Activated T-cell treated with anti-CD3 and anti-CD28 coated beads for 4 hours (primary cell): ENCODE results near the gene DGKA.
"Not testable (repeated sequence)": the region's sequence is repeated elsewhere in the genome, so short reads cannot be mapped to it uniquely, and the experiment has no call there.

Source experiments
- DNase-seq: peaks from one replicate; pipeline ENCODE4 v3.0.0-alpha.2; 2020

DGKA gene

GRCh38 chr12:55930771-55931316 is at the start of gene DGKA:
Gene DGKA, plus strand, starts transcription at chr12:55931162. Its CDS starts 5,342 bp downstream, at chr12:55936504.
- DNase-seq: peak; percentile 65

- DNase-seq: no peak
Measured at GRCh38 chr12:55885113-55885512, 45.8 kb upstream of the DGKA start.

- DNase-seq: no peak
Measured at GRCh38 chr12:55891310-55891709, 39.7 kb upstream of the DGKA start.

- no peak for DNase-seq
Measured at GRCh38 chr12:55893723-55894122, 37.2 kb upstream of the DGKA start.

GRCh38 chr12:55899082-55899481 is 31.9 kb upstream of the DGKA start:
- peak; percentile 21 for DNase-seq

GRCh38 chr12:55901881-55902490 is 29.0 kb upstream of the DGKA start:
- DNase-seq: no peak

GRCh38 chr12:55906056-55906455 is 24.9 kb upstream of the DGKA start:
- DNase-seq: no peak

- DNase-seq: no peak
Measured at GRCh38 chr12:55908726-55909512, 22.0 kb upstream of the DGKA start.

- DNase-seq: no peak
Measured at GRCh38 chr12:55909513-55909884, 21.5 kb upstream of the DGKA start.

GRCh38 chr12:55912908-55913307 is 18.1 kb upstream of the DGKA start:
- DNase-seq: no peak

GRCh38 chr12:55915482-55915859 is 15.5 kb upstream of the DGKA start:
- DNase-seq: no peak

GRCh38 chr12:55919032-55919431 is 11.9 kb upstream of the DGKA start:
- not testable (repeated sequence) for DNase-seq

- DNase-seq: no peak
Measured at GRCh38 chr12:55922126-55922525, 8.8 kb upstream of the DGKA start.

- DNase-seq: not testable (repeated sequence)
Measured at GRCh38 chr12:55923648-55924047, 7.3 kb upstream of the DGKA start.

GRCh38 chr12:55925371-55925770 is 5.6 kb upstream of the DGKA start:
- no peak for DNase-seq

GRCh38 chr12:55925870-55926737 is 4.9 kb upstream of the DGKA start:
- DNase-seq: no peak

GRCh38 chr12:55926738-55927587 is 4.0 kb upstream of the DGKA start:
- DNase-seq: peak; percentile 85

GRCh38 chr12:55927588-55928502 is 3.1 kb upstream of the DGKA start, which contains the start of gene PYM1:
Gene PYM1, minus strand, starts transcription at chr12:55927894. Its CDS starts 133 bp downstream, at chr12:55927761.
- DNase-seq: no peak

- DNase-seq: peak; percentile 74
Measured at GRCh38 chr12:55929306-55929791, 1.6 kb upstream of the DGKA start.

- no peak for DNase-seq
Measured at GRCh38 chr12:55931317-55931779, 386 bp downstream of the DGKA start.
